ENCODE results near the gene CRELD1.

DNA sequence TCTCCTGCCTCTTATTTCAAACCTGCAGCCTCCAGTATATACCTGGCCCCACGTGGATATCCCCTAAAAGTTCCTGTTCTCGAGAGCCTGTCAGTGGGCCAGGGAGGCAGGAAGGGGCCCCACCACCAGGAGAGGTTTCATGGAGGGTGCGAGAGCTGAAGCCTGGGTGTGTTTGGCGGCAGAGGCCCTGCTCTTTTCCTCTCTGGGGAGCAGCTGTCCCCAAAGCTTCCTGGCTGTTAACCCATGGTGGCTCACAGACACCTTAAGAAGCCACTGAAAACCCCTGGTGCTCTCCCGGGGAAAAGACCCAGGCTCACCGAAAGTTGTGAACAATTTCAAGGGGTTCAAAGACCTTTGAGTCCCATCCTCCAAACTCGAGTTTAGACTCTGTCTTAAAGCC, 17.5 kb downstream of the CRELD1 start:
- no peak for TF ChIP-seq POLR2A (IDR thresholded peaks at IDR 0.05)
- TF ChIP-seq, protein P1, sequence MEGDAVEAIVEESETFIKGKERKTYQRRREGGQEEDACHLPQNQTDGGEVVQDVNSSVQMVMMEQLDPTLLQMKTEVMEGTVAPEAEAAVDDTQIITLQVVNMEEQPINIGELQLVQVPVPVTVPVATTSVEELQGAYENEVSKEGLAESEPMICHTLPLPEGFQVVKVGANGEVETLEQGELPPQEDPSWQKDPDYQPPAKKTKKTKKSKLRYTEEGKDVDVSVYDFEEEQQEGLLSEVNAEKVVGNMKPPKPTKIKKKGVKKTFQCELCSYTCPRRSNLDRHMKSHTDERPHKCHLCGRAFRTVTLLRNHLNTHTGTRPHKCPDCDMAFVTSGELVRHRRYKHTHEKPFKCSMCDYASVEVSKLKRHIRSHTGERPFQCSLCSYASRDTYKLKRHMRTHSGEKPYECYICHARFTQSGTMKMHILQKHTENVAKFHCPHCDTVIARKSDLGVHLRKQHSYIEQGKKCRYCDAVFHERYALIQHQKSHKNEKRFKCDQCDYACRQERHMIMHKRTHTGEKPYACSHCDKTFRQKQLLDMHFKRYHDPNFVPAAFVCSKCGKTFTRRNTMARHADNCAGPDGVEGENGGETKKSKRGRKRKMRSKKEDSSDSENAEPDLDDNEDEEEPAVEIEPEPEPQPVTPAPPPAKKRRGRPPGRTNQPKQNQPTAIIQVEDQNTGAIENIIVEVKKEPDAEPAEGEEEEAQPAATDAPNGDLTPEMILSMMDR (IDR thresholded peaks at IDR 0.05) = no peak

All from right lobe of liver (tissue), 4 donors.